HL-60 (cell line): ENCODE data around the gene KIF25.

Experiments used
- DNase-seq, 2 experiments: peaks; one replicate each; pipeline ENCODE4 v3.0.0-alpha.2; 2010 to 2020; ENCODE audit warnings: low read depth in 1 of 2, low spot score in 1 of 2
- H3K27ac ChIP-seq: fragments of 250-450 bp; sonication (Bioruptor Pico); replicated peaks from 2 replicates; pipeline ENCODE4 v1.5.1; 2020; ENCODE audit warnings: mild to moderate bottlenecking, moderate library complexity
- H3K27me3 ChIP-seq: fragments of 250-450 bp; sonication (Bioruptor Pico); 2 replicates; pipeline ENCODE4 v1.5.1; 2021; ENCODE audit warnings: mild to moderate bottlenecking, moderate library complexity; ENCODE audit not compliant: insufficient read depth, poor library complexity, severe bottlenecking
- H3K4me3 ChIP-seq: replicated peaks from 2 replicates; pipeline ENCODE4 v1.5.1; 2011; ENCODE audit warnings: mild to moderate bottlenecking, control low read depth, low read length; ENCODE audit not compliant: insufficient read depth
- CTCF ChIP-seq: IDR thresholded peaks from one replicate; pipeline ENCODE4 v1.5.1; 2011; ENCODE audit warnings: low read length, control low read depth, inconsistent platforms; ENCODE audit not compliant: insufficient read depth
- GABPA ChIP-seq: IDR thresholded peaks from 2 replicates; pipeline ENCODE4 v1.6.1; 2012; ENCODE audit warnings: low read depth
- POLR2AphosphoS5 ChIP-seq: IDR thresholded peaks from 2 replicates; pipeline ENCODE4 v1.6.1; 2012; ENCODE audit warnings: low read depth
- REST ChIP-seq: IDR thresholded peaks from 2 replicates; pipeline ENCODE4 v1.6.1; 2012; ENCODE audit warnings: low read depth; ENCODE audit not compliant: insufficient replicate concordance
- SPI1 ChIP-seq: IDR thresholded peaks from 2 replicates; pipeline ENCODE4 v1.6.1; 2012; ENCODE audit warnings: low read depth, mild to moderate bottlenecking, borderline replicate concordance

KIF25 gene

GRCh38 chr6:168009331-168009730, 11.9 kb downstream of the KIF25 start:
- Histone ChIP-seq H3K27me3 (no peaks in the 10 kb centered on the region), H3K4me3 (no peak overlapping the region), H3K27ac (no peak overlapping the region)
- no peak for DNase-seq
- TF ChIP-seq REST (no peak), GABPA (no peak), POLR2AphosphoS5 (no peak)

GRCh38 chr6:168011291-168011690, 13.8 kb downstream of the KIF25 start:
- no peaks in the 10 kb centered on the region for H3K27me3 ChIP-seq
- H3K27ac ChIP-seq, result no peak overlapping the region
- no peak for DNase-seq
- no peak overlapping the region for H3K4me3 ChIP-seq
- no peak for TF ChIP-seq POLR2AphosphoS5
- TF ChIP-seq CTCF, result no peak
- TF ChIP-seq GABPA, result no peak
- TF ChIP-seq REST, result no peak
- no peak for TF ChIP-seq SPI1

GRCh38 chr6:168012431-168013249, 15.2 kb downstream of the KIF25 start:
- TF ChIP-seq CTCF (no peak), REST (no peak)
- H3K27me3 ChIP-seq, result no peaks in the 10 kb centered on the region

More at GRCh38 chr6:168012431-168013249, 15.2 kb downstream of the KIF25 start:
- H3K4me3 ChIP-seq, result no peak overlapping the region
- no peak for DNase-seq
- no peak overlapping the region for H3K27ac ChIP-seq
